DMS79 (cell line): ENCODE results near the gene C17orf100.
"Not testable (repeated sequence)": the region's sequence is repeated elsewhere in the genome, so short reads cannot be mapped to it uniquely, and the experiment has no call there.

Experiments used
- DNase-seq: peaks from one replicate; lab custom pipeline; 2025; lab: John Stamatoyannopoulos, UW

Gene C17orf100

DNA sequence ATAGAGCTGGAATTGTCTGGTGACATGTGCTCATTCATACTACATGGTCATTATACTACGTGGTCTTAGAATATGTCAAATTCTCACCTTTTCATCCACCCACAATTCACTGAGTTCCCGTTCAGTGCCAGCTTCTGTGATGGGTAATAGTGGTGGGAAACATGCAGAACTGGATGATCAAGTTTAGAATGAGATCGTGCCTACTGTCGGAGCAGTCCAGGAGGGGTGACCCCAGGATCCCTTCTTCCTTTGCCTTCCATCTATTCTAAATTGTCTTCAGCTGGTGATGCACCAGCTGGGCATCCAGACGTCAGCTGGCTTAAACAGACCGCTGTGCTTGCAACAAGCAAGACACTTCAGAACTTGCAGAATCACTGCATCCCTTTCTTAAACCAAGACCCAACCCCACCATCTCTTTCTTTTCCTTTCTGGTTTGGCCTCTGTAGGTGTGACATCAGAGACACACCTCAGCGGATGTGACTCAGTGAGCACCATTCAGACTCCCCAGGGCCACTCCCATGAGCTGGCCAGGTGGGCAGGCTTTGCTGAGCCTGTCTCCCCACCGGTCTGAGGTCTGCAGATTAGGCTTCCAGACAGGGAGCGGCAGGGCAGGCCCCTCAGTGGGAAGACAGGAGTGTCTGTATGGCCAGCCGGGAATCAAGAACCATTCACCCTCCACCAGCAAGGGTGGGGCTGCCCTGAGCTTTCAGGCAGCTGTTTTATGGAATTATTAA lies 18.1 kb downstream of the C17orf100 start:
- DNase-seq = no peak

DNA sequence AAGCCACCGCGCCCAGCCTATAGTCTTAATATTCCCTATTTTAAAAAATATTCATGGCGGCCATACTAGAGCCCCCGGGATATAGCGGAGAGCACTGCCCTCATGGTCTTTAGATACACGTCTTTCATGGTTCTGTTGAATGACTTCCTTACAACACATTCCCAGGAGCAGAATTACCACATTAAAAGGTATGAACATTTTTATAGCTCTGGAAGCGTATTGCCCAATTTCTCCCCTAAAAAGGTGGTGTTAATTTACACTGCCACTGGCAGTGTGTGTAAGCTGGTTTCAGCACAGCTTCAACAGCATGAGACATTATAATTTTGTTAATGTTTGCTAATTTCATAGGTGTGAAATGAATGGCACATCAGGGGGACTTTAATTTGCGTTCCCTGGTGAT lies 19.0 kb downstream of the C17orf100 start:
- no peak for DNase-seq

DNA sequence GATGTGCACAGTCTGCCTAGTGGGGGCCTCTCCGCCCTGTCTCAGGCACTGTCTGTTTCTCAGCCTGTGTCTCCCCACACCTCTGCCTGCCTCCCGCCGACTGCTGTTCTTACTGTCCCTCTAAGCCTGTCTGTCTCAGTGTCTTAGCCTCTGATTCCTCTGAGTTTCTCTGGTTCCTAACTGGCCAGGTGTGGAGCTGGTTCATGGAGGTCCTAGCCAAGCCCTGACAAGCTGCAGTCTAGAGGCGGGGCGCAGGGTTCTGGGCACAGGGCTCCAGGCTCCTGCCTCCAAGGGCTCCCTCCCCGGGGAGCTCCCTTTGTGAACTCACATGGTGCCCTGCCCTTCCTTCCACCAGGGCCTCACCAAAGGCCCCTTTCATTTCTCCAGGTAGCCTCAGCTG lies 19.4 kb downstream of the C17orf100 start:
- DNase-seq = no peak

DNA sequence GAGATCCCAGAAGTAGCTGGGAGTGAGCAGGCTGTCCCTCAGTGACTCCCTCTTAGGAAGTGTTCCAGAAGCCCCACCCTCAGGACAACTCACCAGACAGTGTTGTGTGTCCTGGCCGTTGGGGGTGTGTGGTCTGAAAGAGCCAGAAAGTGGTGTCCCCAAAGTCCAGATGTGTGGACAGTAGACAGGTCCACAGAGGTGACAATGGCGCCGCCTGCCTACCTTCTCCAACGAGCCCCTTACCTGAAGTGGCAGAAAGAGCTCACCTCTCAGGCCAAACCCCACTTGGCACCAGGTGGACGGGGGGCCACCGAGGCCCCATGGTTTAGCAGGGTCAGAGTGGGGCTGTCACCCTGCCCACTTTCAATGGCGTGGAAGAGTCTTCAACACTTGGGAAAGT lies 19.9 kb downstream of the C17orf100 start:
- DNase-seq = no peak

DNA sequence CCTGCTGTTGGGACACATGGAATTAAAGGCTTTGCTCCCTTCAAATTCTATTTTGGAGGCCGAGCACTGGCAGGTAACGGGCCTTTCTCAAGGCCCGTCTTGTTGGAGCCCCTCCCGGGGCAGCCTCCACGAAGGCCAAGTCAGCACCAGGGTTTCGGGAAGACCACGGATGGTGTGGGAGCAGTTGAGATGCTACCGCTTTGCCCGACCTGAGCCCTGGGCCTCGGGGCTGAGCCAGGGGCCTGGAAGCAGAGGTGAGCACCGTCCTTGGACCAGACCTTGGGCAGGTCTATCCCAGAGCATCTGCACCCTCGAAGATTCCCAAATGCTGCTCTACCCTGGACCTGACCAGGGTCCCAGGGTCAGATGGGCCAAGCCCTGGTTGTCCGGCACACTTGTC lies 23.0 kb downstream of the C17orf100 start:
- no peak for DNase-seq

DNA sequence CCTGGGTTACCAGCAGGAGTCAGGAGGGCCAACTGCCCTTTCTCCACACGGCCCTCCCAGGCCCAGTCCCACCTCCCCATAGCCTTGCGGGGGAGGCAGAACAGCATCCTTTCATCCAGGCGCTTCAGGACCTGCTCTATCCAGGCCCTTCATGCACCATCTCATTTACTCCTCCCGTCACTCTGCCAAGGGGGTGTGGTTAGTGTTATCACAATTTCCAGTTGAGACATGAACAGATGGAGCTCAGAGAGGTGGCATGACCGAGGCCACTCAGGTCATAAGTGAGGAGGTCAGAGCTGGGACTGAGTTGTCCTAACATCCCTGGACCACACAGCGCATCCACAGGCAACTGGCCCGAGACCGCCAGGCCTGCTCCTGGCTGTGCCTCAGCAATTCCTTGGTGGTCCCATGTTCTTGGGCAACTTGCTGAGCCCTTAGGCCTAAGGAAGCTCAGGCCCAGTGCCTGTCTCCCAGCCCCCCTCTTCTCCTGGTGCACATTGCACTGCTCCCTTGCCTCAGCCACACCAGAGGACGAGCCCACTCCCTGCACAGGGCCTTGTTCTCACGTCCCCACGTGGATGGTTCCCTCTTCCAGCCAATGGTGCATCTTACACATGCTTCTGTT lies 23.8 kb downstream of the C17orf100 start:
- no peak for DNase-seq

DNA sequence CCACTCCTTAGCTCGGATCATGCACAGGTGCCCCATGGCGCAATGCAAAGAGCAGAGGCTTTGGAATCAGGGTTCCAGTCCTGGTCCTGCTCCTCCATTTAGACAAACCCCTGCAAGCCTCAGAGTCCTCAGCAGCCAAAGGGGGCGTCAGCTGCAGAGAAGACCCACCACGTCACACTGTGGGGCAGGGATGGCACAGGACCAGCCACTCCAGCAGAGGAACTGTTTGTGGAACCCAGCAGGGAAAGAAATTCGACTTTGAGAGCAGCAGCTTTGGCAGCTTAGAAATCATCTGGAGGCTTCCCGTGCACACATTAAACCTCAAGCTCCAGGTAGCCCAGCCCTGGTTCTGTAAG lies 25.2 kb downstream of the C17orf100 start:
- DNase-seq = no peak

DNA sequence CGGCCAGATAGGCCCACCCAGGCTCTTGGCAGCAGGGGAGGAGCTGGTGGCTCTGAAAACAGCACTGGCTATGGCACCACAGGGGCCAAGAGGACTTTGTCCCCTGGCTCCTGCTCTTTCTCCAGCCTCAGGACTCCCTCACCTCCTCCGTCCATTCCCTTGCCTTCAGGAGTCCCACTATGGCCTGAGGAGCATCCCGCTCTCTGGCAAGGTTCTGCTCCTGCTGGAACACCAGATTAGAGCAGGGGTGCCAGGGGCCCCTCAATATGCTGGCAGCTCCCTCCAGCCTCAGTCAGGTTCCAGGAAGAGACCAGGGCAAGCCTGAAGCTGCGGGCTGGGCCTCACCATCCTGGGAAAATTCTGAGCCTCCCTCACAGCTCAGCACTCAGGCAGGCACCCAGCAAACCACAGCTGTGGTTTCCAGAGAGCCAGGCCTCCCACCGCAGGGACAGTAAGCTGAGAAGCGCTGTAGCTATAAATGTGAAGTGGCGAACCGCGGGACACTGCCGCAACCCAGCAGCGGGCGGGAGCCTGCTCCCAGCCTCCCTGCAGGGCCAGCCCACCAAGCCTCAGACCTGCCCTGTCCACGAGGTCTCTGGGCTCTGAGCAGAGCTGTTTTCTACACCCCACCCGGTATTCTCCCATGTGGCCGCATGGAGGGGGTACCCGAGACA lies 25.7 kb downstream of the C17orf100 start:
- DNase-seq = peak; percentile 6

DNA sequence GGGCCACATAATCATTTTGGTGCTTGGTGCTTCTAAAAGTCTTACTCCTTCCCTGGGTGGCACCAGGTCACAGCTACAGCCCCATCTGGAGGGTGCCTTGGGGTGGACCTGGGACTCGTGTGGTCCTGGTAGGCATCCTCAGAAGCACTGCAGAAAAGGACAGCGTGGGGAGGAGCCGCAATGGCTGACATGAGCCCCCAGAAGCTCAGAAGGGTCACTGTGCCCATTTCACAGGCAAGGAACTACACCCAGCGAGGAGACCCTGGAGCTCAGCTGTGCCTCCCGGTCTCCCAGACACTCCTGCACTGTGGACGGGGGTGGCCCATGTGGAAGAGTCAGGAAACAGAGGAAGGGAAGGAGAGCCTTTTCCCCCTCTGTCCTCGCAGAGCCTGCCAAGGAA lies 26.4 kb downstream of the C17orf100 start:
- no peak for DNase-seq

DNA sequence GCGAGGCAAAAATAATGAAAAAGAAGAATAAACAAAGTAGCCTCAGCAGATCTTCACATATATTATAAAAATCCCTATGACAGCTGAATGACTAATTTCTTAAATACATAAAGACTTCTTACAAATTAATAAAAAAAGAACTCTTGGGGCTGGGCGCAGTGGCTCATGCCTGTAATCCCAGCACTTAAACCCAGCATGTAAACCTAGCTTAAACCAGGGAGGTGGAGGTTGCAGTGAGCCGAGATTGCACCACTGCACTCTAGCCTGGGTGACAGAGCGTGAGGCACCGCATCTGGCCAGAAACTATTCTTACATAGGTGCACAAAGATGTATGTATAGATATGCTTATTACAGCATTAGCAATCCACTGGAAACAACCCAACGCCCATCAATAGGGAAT lies 27.7 kb downstream of the C17orf100 start:
- no peak for DNase-seq

DNA sequence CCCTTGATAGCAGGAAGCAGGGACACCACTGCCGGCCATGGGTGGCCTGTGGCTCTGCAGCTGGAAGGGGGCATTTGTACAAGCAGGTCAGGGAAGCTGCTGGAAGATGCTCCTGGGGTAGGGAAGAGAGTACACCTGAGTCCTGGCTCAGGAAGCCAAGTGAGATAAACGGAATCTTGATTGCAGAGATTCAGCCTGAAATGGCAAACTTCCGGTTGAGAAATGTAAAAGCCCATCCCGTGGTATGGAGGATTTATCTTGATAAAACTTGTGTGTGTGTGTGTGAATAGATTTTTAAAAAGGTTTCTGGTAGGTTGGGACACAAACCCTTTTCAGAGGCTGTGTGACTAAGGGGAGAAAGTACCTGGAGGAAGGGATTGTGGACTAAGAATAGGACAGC lies 29.6 kb downstream of the C17orf100 start:
- DNase-seq = no peak

DNA sequence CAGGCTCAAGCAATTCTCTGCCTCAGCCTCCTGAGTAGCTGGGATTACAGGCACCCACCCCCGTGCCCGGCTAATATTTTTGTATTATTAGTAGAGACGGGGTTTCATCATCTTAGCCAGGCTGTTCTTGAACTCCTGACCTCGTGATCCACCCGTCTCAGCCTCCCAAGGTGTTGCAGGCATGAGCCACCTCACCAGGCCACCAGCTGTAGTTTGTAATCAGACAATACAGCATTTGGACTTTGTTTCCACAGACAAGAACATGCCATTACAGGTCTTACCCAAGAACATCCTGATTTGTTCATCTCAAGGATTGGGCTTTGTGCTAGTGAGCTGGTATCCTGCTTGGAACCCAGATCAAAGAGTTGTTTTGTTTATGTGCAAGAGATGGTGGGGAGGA lies 30.1 kb downstream of the C17orf100 start:
- no peak for DNase-seq

DNA sequence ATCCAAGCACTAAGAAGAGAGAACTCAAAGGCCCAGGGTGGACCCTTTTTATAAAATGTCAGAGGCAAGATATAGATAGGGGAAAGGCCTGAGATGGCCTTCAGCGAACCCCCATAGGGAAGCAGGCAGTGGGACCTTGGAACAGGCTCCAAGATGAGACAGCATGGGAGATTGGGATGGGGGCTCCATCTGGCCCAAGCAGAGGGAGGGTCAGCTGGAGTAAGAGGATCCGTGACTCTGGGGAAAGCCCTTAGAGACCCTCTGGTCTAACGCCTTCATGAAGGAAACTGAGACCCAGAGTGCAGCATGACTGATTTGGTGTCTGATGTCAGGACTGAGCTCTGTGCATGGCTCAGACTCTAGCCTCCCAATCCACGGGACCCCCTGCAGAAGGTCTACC lies 30.8 kb downstream of the C17orf100 start:
- DNase-seq = no peak

DNA sequence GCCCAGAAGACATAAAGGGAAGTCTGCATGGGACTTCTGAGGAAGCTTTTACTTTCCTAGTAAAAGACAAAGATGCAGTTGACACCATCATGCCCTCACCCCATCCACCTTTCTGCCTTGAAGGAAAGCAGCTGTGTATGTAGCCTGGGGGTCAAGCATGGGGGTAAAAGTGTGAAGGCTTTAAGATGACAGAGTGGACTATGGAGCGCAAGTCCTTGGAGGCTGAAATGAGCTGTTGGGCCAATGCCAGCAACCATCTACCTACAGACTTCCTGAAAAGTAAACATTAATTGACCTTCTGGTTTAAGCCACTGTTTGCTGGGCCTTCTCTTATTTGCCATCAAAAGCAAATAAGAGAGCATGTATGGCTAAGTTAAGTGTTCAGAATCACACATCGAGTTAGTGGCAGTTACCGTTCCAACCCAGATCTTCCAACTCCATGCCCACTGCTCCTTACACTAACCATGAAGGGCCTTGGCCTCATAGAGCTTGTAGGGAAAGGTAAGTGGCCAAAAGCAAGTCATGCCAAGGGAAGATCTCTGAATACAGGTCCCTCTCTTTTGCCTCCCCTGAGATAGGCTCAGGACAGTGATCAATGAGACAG lies 31.6 kb downstream of the C17orf100 start:
- no peak for DNase-seq

DNA sequence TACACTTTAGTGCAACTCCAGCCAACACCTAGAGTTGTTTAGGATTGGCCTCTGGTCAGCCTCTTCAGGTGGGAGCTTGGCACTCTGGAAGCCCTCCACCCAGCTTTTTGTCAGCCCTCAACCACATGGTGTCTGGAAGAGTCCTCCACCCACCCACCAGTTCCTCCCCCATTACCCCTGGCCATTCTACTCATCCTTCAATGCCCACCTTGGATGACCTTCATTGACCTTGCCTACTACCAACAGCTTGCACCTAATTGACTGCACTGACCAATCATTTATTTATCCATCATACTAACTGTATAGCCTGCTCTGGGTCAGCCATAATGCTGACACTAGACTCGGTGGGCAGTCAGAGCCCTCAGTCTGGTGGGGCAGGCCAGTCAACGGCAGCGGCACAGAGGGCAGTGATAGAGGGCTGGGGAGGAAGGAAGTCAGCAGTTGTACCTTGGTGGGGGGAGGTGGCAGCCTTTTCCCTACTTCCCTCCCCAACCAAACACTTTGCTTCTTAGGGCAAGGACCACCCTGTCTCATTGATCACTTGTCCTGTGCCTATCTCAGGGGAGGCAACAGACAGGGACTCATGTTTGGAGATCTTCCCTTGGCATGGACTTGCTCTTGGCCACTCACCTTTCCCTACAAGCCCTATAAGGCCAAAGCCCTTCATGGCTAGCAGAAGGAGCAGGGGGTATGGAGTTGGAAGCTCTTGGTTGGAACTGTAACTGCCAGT lies 32.3 kb downstream of the C17orf100 start:
- no peak for DNase-seq

DNA sequence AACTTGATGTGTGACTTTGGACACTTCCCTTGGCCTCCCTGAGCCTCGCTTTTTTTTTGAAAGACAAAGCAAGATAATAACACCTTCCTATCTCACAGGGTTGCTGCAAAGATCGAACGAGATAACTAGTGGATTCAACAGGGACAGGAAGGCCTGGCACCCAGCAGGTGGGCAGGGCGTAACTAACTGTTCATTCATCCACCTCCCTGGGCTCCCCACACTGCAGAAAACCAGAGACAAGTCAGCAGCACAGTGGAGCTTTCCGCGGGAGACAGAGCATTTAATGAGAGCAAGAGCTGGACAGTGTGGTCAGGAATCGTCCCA lies 32.9 kb downstream of the C17orf100 start:
- no peak for DNase-seq

DNA sequence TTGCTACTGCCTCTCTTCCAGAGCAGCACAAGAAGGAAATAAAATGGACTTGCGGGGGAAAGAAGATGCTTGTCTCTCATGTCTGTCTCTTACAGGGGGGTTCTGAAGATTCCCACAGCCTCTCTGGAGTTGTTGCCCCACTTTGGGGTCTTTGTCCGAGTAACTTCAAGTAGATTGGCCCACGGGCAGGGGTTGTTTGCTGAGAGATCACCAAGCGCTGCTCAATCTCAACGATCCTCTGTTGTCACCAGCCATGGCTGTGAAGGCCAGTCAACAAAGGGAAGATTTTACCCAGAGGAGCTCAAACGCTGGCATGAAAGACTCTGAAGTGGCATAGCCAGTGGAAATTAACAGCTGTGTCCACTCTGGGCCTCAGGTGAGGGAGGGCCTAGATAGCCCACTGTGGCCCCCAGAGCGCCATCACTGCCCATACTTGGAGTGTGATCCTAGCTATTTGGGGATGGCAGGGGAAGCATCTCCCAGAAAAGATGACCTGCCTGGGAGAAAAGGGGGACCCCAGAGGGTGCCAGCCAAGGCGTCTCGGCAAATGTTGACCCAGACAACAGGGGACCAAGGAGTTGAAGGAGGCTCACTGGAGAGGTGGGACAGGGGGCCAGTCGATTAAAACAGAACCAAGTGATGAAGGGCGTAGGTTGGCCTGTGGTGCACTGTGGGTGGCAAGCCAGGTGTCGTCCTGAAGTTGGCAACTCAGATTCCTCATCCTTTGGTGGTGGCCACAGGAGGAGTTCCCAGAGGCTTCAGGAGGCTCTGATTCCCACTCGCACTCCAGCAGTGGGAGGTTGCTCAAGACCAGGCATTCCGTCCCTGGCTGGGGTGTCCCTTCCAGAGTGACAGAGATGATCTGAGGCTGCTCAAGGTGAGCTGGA lies 33.6 kb downstream of the C17orf100 start:
- no peak for DNase-seq

DNA sequence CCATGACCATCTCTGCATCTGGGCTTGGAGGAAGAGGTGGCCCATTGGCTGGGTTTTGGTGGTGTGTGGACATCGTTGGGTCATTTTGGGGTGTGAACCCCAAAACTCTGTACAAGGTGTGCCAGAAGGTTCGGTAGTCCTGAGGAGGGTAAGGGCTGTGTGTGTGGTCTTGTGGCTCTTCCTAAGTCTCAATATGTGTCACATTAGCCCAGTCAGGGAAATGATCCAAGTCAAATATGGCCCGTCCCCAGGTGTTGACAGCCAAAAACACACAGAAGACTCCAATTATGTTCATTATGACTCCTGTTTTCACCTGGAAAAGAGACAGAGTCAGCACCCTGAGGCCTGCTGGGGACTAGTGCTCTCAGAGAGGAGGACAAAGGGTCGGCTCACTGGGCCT lies 34.5 kb downstream of the C17orf100 start:
- no peak for DNase-seq

DNA sequence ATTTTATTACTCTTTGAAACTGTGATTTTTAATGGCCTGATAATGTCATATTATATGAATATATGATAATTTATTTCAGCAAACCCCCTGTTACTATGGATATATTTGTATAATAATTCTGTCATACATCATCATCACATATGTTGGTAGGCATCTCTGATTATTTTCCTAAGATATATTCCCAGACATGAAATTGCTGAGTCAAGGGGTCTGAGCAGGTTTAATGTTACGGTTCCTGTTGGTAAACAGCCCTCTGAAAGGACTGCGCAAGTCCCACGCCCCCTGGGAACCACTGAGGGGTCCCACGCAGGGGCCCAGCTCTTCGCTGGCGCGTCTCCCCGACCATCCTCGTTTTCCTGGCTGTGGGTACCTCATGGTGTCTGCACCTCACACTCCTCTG lies 37.4 kb downstream of the C17orf100 start:
- no peak for DNase-seq

DNA sequence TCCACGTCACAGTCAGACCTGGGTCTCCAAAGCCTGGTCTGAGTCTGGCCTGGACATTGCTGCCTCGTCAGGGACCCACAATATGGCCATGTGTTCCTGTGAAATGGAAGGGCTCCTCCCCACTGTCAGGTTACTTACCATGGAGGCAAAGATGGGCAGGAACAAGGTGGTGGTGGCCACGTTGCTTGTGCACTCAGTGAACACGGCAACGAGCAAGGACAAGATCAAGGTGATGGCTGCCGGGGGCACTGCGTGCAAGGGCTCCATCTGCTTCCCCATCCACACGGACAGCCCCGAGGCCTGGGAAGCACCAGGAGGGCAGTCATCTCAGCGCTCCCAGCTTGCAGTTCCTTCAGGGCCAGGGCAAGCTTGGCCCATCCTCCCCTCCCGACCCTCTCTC lies 39.1 kb downstream of the C17orf100 start:
- no peak for DNase-seq

DNA sequence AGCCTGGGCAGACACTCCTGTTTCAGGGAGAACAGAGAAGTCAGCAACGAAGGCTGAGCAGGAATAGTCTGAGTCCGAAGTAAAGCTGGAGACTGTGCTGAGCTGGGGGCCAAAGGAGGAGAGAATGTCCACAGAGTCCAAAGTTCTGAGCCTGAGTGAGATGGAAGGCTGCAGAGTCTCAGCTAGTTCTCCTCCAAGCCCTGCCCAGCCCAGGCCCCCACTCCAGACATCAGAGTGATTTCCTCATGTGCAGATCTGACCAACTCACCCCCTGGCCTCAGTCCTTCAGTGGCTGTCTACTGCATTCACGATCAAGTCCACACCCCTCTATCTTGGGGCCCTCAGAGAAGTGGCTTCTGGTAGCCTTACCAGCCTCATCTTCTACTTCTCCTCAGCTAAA lies 40.0 kb downstream of the C17orf100 start:
- no peak for DNase-seq

DNA sequence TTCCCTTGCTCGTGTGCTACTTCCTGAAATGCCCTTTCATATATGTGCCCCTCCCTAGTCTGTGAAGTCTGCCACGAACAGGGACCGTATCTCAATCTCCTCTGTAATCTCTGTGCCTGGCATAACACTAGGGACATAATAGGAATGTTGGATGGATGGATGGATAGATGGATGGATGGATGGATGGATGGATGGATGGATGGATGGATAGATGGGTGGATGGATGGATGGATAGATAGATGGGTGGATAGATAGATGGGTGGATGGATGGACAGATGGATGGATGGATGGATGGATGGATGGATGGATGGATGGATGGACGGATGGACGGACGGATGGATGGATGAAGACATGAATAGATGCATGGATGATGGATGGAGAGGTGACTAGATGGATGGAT lies 40.4 kb downstream of the C17orf100 start:
- not testable (repeated sequence) for DNase-seq
